ENCODE data around the gene ERBB4. TPM values are rescaled to one million over a fixed set of nuclear protein-coding genes. Genes with fewer than 3 reads are reported as not detected.

The ERBB4 gene
- total and polyA plus RNA-seq, 9 donors = 0.08 to 22.3 (median 1.2) TPM

GRCh38 chr2:211458974-211459373 lies 1079.6 kb downstream of the ERBB4 start:
- no peak overlapping the region for H3K4me3 ChIP-seq
- intact Hi-C loops (cut with DNase I) = no loop called here
- WGBS, 3 donors = 95 to 98% (median 96%) methylated on average over 1 of the region's 1 CpG
- no peaks in the 10 kb centered on the region for H3K9me3 ChIP-seq
- DNase-seq = no peak
- no peak overlapping the region for H3K27ac ChIP-seq
- no peaks in the 10 kb centered on the region for H3K36me3 ChIP-seq
- H3K4me1 ChIP-seq (ENCODE audit: insufficient read depth) = no peaks in the 10 kb centered on the region
- no peaks in the 10 kb centered on the region for H3K27me3 ChIP-seq
- TF ChIP-seq POLR2A (IDR thresholded peaks at IDR 0.05) (no peak), EP300 (IDR thresholded peaks at IDR 0.05) (no peak), CTCF (IDR thresholded peaks at IDR 0.05) (no peak)

GRCh38 chr2:211457325-211457724 lies 1081.3 kb downstream of the ERBB4 start:
- Histone ChIP-seq H3K4me3 (no peak overlapping the region), H3K36me3 (no peaks in the 10 kb centered on the region), H3K27ac (no peak overlapping the region), H3K4me1 (ENCODE audit: insufficient read depth) (no peaks in the 10 kb centered on the region), H3K27me3 (no peaks in the 10 kb centered on the region), H3K9me3 (no peaks in the 10 kb centered on the region)
- 13 to 31% (median 14%) methylated on average over 2 of the region's 2 CpGs for WGBS, 3 donors
- no peak for DNase-seq
- intact Hi-C loops (cut with DNase I) = no loop called here
- TF ChIP-seq POLR2A (IDR thresholded peaks at IDR 0.05) (no peak), CTCF (IDR thresholded peaks at IDR 0.05) (no peak), EP300 (IDR thresholded peaks at IDR 0.05) (no peak)

- Histone ChIP-seq H3K36me3 (no peaks in the 10 kb centered on the region), H3K27ac (no peak overlapping the region), H3K9me3 (no peaks in the 10 kb centered on the region), H3K4me3 (no peak overlapping the region), H3K27me3 (no peaks in the 10 kb centered on the region), H3K4me1 (ENCODE audit: insufficient read depth) (no peaks in the 10 kb centered on the region)
- peak in 1 of 5 donors; percentile 15 for DNase-seq
- TF ChIP-seq CTCF (IDR thresholded peaks at IDR 0.05) = peak in 1 of 3 donors; percentile 24
- TF ChIP-seq POLR2A (IDR thresholded peaks at IDR 0.05) = no peak
- TF ChIP-seq EP300 (IDR thresholded peaks at IDR 0.05) = no peak
- 43 to 67% (median 62%) methylated on average over 1 of the region's 1 CpG for WGBS, 3 donors
- intact Hi-C loops (cut with DNase I) = no loop called here
These were observed 1083.3 kb downstream of the ERBB4 start for GRCh38 chr2:211455216-211455841.

- intact Hi-C loops (cut with DNase I) = no loop called here
- no peaks in the 10 kb centered on the region for H3K9me3 ChIP-seq
- H3K27me3 ChIP-seq = no peaks in the 10 kb centered on the region
- H3K36me3 ChIP-seq = no peaks in the 10 kb centered on the region
- 5 to 7% (median 7%) methylated on average over 6 of the region's 6 CpGs for WGBS, 3 donors
- no peak for TF ChIP-seq POLR2A (IDR thresholded peaks at IDR 0.05)
- no peak for TF ChIP-seq CTCF (IDR thresholded peaks at IDR 0.05)
- TF ChIP-seq EP300 (IDR thresholded peaks at IDR 0.05) = no peak
- H3K4me3 ChIP-seq = no peak overlapping the region
- no peak for DNase-seq
- H3K4me1 ChIP-seq (ENCODE audit: insufficient read depth) = no peaks in the 10 kb centered on the region
- H3K27ac ChIP-seq = no peak overlapping the region
These were observed 1083.9 kb downstream of the ERBB4 start for GRCh38 chr2:211454679-211455078.

Data from ovary (tissue), 9 donors.